Measurements from ENCODE around the gene CTLA4. TPM values are rescaled to one million over a fixed set of nuclear protein-coding genes. Genes with fewer than 3 reads are reported as not detected.

The CTLA4 gene
- total RNA-seq, 1 donor from 2014 or later = not detected

DNA sequence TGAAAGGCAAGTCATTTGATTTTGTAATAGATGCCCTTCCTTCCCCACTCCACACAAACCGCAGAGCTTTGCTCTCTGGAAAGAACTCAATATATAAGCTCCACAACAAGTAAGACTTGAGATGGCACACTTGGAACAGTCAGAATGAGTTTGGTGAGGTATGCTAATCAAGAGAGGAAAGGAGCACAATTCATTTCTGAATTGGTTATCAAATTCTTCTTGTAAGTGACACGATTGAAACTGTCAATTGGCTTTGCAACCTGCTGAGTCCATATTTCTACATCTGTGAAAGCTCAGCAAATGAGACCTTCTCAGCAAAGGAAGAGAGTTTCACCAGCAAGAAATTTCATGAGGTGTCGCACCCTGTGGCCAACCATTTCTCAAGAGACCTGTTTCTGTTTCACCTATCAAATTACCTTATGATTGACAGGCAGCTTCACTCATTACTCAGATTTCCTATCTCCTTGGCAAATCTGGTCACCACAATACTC lies 19.1 kb downstream of the CTLA4 start:
- intact Hi-C loops (cut with DNase I) = no loop called here
- Histone ChIP-seq H3K27me3 (no peaks in the 10 kb centered on the region), H3K4me3 (no peak overlapping the region), H3K27ac (no peak overlapping the region), H3K36me3 (no peaks in the 10 kb centered on the region), H3K9me3 (no peaks in the 10 kb centered on the region), H3K4me1 (no peaks in the 10 kb centered on the region)
- no peak for DNase-seq (ENCODE audit: low spot score in 2 of 2)
- TF ChIP-seq, protein P1, sequence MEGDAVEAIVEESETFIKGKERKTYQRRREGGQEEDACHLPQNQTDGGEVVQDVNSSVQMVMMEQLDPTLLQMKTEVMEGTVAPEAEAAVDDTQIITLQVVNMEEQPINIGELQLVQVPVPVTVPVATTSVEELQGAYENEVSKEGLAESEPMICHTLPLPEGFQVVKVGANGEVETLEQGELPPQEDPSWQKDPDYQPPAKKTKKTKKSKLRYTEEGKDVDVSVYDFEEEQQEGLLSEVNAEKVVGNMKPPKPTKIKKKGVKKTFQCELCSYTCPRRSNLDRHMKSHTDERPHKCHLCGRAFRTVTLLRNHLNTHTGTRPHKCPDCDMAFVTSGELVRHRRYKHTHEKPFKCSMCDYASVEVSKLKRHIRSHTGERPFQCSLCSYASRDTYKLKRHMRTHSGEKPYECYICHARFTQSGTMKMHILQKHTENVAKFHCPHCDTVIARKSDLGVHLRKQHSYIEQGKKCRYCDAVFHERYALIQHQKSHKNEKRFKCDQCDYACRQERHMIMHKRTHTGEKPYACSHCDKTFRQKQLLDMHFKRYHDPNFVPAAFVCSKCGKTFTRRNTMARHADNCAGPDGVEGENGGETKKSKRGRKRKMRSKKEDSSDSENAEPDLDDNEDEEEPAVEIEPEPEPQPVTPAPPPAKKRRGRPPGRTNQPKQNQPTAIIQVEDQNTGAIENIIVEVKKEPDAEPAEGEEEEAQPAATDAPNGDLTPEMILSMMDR (IDR thresholded peaks at IDR 0.05) = no peak

DNA sequence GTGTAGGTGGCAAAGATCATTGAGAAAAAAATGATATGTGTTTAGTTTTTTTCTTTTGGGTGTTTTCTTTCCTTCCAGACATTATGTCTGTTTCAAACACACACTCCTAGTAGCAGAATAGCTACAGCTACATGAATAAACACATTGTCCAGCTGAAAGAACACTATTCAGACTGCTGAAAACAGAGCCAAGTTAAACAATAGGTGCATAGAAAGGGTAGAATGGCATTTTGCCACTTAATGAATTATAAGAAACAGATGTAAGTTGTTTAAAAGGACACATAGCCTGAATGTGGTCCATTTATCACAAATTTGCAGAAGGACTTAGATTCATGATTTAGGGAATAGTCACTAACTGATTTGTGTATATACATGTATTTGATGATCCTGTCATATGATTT lies 20.1 kb downstream of the CTLA4 start:
- no peak for DNase-seq (ENCODE audit: low spot score in 2 of 2)
- no peaks in the 10 kb centered on the region for H3K27me3 ChIP-seq
- no peak overlapping the region for H3K4me3 ChIP-seq
- H3K27ac ChIP-seq = no peak overlapping the region
- H3K36me3 ChIP-seq = no peaks in the 10 kb centered on the region
- TF ChIP-seq, protein P1 (IDR thresholded peaks at IDR 0.05) = no peak
- no peaks in the 10 kb centered on the region for H3K4me1 ChIP-seq
- H3K9me3 ChIP-seq = no peaks in the 10 kb centered on the region
- intact Hi-C loops (cut with DNase I) = no loop called here

DNA sequence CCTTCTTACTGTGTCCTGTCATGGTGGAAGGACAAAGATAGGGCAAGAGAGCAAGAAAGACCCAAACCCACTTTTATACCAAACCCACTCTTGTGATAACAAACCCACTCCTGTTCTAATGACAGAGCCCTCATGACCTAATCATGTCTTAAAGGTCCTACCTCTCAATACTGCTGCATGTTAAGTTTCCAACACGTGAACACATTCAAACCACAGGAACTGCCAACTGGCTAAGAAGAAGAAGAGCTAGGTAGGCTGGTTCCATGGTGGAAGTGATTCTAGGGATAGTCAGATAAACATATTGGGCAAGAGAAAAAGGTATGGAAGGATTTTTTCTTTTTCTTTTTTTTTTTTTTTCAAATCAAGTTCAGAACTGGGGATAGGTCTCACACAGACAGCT lies 22.0 kb downstream of the CTLA4 start:
- Histone ChIP-seq H3K27ac (no peak overlapping the region), H3K4me1 (no peaks in the 10 kb centered on the region), H3K27me3 (no peaks in the 10 kb centered on the region), H3K36me3 (no peaks in the 10 kb centered on the region), H3K4me3 (no peak overlapping the region), H3K9me3 (no peaks in the 10 kb centered on the region)
- TF ChIP-seq, protein P1 (IDR thresholded peaks at IDR 0.05) = no peak
- DNase-seq (ENCODE audit: low spot score in 2 of 2) = no peak
- intact Hi-C loops (cut with DNase I) = no loop called here

DNA sequence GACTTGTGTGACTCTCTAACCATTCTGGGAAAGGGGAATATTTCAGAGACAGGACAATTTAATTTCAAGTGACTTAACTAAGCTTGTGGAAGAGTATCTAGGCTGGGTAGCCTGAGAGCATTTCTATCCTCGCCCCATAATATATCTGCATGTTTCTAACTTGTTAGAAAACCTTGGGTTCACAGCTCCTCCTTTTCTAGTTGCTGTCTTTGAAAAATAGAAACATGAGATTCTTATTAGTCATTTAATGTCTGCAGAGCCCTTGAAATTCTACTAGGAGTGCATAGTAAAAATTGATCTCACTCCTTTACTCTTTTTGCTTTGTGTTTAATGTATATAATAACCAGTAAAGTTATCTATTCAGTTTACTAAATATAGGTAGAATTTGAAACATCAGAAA lies 22.4 kb downstream of the CTLA4 start:
- TF ChIP-seq, protein P1 (IDR thresholded peaks at IDR 0.05) = no peak
- intact Hi-C loops (cut with DNase I) = no loop called here

DNA sequence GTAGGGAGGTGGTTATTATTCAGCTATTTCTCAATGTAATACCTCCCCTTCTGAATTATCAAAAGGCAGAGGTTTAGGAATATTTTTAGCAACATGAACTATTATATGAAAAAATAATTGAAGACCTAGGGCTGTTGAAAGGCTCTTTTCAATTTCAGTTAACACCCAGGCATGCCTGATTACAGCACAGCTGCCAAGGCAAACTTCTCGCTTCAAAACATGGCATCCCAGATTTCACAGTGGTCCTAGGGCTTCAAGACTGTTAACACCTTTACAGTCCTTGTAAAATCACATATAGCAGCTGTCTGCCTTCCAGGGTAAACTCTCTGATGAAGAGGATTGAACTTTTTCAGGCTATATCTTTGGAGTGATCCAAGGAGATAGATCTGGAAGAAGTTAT lies 23.2 kb downstream of the CTLA4 start:
- TF ChIP-seq, protein P1 (IDR thresholded peaks at IDR 0.05) = no peak
- H3K4me1 ChIP-seq = no peaks in the 10 kb centered on the region
- no peaks in the 10 kb centered on the region for H3K27me3 ChIP-seq
- no peak overlapping the region for H3K4me3 ChIP-seq
- no peak overlapping the region for H3K27ac ChIP-seq
- H3K9me3 ChIP-seq = no peaks in the 10 kb centered on the region
- H3K36me3 ChIP-seq = no peaks in the 10 kb centered on the region
- intact Hi-C loops (cut with DNase I) = no loop called here
- DNase-seq (ENCODE audit: low spot score in 2 of 2) = no peak

More for the DNA sequence above, 22.4 kb downstream of the CTLA4 start:
- no peak overlapping the region for H3K27ac ChIP-seq
- H3K36me3 ChIP-seq = no peaks in the 10 kb centered on the region
- H3K27me3 ChIP-seq = no peaks in the 10 kb centered on the region
- H3K4me3 ChIP-seq = no peak overlapping the region
- H3K4me1 ChIP-seq = no peaks in the 10 kb centered on the region
- H3K9me3 ChIP-seq = no peaks in the 10 kb centered on the region
- no peak for DNase-seq (ENCODE audit: low spot score in 2 of 2)

DNA sequence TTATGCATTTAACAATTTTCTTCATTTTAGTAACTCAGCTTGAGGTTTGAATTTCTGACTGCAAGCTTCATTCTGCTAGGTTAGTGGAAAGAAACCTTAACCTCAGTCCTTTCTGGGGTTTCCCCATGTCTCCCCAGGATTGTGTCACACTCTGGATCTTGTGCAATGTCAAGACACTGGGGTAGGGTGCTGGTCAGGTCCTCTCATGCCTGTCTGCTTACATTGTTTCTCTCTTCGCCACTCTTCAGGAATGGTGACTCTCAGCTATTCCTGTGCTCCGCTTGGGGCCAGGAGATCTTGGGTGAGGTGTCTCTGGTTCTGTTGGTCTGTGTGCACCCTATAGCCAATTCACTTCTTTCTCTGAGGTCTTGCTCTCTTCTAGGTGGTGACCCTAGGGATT lies 23.9 kb downstream of the CTLA4 start:
- H3K4me1 ChIP-seq = no peaks in the 10 kb centered on the region
- H3K4me3 ChIP-seq = no peak overlapping the region
- intact Hi-C loops (cut with DNase I) = no loop called here
- TF ChIP-seq, protein P1 (IDR thresholded peaks at IDR 0.05) = no peak
- no peaks in the 10 kb centered on the region for H3K36me3 ChIP-seq
- no peaks in the 10 kb centered on the region for H3K9me3 ChIP-seq
- no peak overlapping the region for H3K27ac ChIP-seq
- no peaks in the 10 kb centered on the region for H3K27me3 ChIP-seq
- peak in 1 of 2 donors; percentile 70 for DNase-seq (ENCODE audit: low spot score in 2 of 2)
